Measurements from ENCODE around the gene ANKRD17.

Gene ANKRD17

DNA sequence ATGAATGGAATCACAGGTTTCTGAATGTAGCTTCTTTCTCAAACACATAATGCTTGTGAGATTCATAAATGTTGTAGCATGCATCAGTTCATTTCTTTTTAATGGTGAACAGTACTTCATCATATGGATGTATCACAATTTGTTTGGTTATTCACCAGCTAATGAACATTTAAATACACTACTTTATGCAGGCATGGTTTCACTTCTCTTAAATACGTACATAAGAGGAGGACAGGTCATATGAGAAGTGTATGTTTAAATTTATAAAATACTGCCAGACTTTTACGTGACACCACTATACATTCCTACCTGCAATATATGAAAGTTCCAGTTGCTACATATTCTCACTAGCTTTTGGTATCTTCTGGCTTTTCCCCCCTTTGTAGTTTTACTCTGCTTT, 65.4 kb downstream of the ANKRD17 start:
- no peak for DNase-seq

GRCh38 chr4:73189274-73189810, 69.3 kb downstream of the ANKRD17 start:
- no peak for DNase-seq

DNA sequence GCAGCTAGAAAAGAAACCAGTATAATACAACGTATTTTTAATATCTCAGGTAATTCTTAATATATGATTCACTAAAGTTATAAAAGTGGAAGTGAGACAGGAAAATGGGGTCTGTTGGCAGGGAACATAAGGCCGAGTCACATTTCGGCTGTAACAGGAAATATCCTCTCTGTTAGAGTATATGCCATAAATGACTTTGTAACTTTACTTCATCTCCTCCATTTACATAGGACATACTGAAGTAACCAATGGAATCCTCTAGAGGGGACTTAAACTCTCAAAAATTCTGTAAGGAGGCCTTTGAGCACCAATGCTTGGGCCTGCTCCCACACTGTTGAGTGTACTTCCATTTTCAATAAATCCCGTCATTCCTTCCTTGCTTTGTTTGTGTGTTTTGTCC, 71.3 kb downstream of the ANKRD17 start:
- DNase-seq, result no peak

DNA sequence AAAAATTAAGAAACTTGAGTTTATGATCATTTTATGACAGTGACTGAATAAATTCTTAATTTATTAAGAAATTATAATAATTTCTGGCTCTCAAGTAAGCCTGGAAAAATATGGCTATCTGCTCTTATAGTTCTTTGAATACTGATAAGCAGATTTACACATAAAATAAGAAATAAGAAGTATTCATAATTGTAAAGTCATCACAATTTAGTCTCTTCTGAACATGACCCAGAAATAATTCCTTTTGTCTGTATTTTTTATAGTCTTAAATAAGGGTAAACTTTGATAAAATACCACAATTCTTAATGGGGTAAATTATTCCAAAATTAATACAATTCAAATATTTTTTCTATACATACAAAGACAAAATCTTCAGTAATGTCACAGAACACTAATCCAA, 72.7 kb downstream of the ANKRD17 start:
- no peak for DNase-seq

DNA sequence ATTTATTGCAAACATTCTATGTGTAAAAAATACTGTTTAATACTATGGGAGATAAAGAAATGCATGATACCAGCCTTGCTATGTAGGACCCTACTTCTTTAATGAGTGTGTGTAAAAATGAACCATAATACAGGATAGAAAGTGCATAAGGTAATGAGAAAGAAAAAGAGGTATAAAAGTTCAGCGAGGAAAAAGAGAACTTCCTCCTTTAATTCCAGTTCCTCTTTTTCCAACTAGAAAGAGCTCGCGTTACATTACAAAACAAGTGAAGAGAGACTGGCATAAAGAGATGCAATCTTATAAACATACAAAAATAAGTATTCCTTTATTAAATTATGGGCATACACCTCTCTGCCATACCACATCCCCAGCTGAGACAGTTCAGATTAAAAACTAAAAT, 77.4 kb downstream of the ANKRD17 start:
- DNase-seq, result no peak

- DNase-seq, result no peak
Measured at GRCh38 chr4:73178389-73178788, 80.2 kb downstream of the ANKRD17 start.

GRCh38 chr4:73172161-73172560, 86.4 kb downstream of the ANKRD17 start:
- no peak for DNase-seq

GRCh38 chr4:73170518-73171198, 87.9 kb downstream of the ANKRD17 start:
- no peak for DNase-seq

GRCh38 chr4:73166212-73166611, 92.4 kb downstream of the ANKRD17 start:
- no peak for DNase-seq

- no peak for DNase-seq
Measured at GRCh38 chr4:73161527-73162185, 96.9 kb downstream of the ANKRD17 start.

GRCh38 chr4:73156394-73156793, 102.2 kb downstream of the ANKRD17 start:
- no peak for DNase-seq

- DNase-seq, result no peak
Measured at GRCh38 chr4:73152893-73153292, 105.7 kb downstream of the ANKRD17 start.

DNA sequence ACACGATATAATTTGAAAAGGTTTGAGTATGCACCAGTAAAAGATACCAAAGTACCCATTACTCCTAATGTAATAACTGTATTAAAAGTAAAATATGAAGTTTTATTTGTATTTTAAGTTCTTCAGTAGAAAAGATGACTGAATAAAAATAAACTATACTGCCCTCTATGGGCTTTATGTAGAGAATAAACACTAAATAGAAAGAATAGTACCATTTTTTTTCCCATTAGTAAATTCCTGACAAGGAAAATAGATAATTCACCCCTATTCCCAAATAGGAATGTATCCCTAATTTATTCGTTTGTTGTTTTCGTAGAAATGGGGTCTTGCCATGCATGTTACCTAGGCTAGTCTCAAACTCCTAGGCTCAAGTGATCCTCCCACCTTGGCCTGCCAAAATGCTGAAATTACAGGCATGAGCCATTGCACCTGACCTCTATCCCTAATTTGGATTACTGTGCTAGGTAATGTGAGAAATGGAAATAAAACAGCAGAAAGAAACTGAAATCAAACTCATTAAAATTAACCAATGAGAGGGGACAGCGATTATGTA, 115.5 kb downstream of the ANKRD17 start:
- no peak for DNase-seq

- DNase-seq, result no peak
Measured at GRCh38 chr4:73139991-73140390, 118.6 kb downstream of the ANKRD17 start.

GRCh38 chr4:73139245-73139644, 119.4 kb downstream of the ANKRD17 start:
- no peak for DNase-seq

DNA sequence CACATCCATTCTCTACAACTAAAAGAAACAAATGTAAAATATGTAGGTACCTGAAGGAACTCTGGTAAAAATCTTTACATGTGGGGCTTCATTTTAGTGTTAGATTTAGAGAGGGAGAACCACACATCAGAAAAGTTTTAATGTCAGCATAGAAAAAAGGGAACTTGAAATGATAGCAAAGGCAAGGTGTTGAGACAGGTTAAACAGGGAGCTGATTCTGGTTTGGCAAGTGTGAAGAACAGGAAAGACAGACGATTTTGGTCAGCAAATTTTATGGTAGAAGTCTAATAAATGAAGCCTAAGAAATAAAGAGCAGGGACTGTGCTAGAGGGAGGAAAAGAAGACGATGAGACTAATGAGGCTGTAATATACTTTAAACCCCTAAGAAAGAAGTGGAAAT, 121.5 kb downstream of the ANKRD17 start:
- DNase-seq, result no peak

GRCh38 chr4:73133784-73134183, 124.8 kb downstream of the ANKRD17 start:
- DNase-seq, result no peak

- no peak for DNase-seq
Measured at GRCh38 chr4:73131281-73131680, 127.3 kb downstream of the ANKRD17 start.

DNA sequence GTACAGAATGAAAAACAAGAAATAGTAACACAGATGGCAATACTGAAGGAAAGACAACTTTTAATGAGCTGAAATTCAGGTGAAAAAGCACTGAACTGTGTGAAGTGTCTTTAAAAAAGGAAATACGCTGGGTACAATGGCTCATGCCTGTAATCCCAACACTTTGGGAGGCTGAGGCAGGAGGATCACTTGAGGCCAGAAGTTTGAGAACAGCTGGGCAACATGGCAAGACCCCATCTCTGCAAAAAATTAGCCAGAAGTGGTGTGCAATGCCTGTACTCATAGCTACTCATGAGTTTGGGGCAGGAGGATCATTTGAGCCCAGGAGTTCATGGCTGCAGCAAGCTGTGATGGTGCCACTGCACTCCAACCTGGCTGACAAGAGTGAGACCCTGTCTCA, 129.3 kb downstream of the ANKRD17 start:
- DNase-seq, result no peak

DNA sequence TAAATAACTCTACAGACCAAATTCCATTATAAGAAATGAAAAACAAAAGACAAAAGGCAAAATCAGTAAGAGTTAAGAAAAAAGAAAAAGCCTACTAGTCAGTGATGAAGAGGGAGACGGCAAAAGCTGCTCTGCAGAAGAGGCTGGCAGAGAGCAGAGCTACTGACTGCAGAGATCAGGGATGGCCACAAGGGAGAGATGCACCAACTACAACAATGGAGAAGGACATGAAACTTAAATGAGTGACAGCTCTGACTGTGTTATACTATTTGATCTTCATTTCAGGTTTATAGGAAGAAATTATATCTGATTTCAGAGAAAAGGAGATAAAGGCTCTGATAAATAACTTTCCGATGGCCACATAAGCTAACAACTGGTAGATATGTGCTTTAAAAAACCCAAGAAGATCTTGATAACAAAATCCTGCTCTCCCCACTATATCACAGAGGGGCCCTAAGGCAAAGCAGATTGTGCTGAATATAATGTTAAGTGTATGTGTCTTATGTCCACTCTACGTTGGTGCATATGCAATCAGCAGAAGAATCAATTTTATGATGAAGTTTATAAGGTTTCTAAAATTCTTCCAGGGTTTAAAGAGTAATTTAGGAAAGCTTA, 130.7 kb downstream of the ANKRD17 start:
- no peak for DNase-seq

- DNase-seq, result no peak
Measured at GRCh38 chr4:73109493-73109892, 149.1 kb downstream of the ANKRD17 start.

DNA sequence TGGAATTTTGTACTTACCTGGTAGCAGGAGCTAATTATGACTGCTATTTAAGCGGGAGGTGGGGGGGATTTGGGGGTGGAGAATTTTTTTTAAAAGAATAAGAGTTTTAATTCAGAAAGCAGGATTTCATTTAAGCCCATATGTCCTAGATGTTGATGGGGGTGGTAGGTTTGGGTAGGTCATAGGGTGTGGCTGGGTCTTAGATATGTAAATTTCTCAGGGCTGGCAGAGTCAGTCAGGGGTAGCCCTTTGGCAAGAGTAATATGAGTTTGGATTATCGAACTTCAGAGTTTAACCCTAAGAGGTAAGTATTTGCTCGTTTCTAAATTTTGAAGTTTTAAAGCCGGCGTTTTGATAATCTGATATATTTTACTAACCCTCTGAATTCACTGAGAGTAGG, 153.9 kb downstream of the ANKRD17 start:
- DNase-seq, result no peak

- no peak for DNase-seq
Measured at GRCh38 chr4:73103799-73104503, 154.6 kb downstream of the ANKRD17 start.

All from NCI-H1092 (cell line).